ENCODE results near the gene NKAIN2.

The NKAIN2 gene

DNA sequence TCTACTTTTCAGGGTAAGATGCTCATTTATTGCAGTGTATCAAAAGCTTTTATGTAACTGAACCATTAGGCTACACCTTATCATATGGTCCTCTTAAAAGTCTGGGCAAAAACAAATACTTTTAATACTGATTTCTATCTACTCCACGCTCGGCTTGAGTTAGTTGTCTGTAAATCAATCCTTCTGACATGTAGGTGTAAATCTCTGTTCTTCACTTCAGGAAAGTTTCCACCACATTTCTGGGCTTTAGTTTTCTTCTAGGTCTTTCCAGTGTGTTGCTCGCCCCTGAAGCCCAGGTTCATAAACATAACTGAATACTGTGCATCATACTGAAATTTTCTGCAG lies 1069.4 kb downstream of the NKAIN2 start:
- H3K27me3 ChIP-seq (ENCODE audit: control insufficient read depth, insufficient read depth, low read length, poor library complexity, severe bottlenecking), result no peaks in the 10 kb centered on the region
- no peaks in the 10 kb centered on the region for H3K36me3 ChIP-seq (ENCODE audit: control insufficient read depth, insufficient read depth, low read length)
- H3K9me3 ChIP-seq (ENCODE audit: control insufficient read depth, low read length), result no peaks in the 10 kb centered on the region
- H3K4me1 ChIP-seq (ENCODE audit: control insufficient read depth, insufficient read depth, low read length), result no peaks in the 10 kb centered on the region
- H3K27ac ChIP-seq (ENCODE audit: insufficient read depth, low read depth, low read length, poor library complexity, severe bottlenecking), result no peak overlapping the region
- 89 to 94% methylated on average over 3 of the region's 3 CpGs for WGBS, 2 experiments
- no peak overlapping the region for H3K4me3 ChIP-seq (ENCODE audit: insufficient read depth, low read depth, low read length)

All from ectodermal cell (in vitro differentiated cells).